OCI-LY3 (cell line): ENCODE data around the gene ELMO1.

ENCODE experiments used
- EZH2phosphoT487 ChIP-seq: fragments of 200-600 bp; shearing (Covaris generic); IDR thresholded peaks from 2 replicates; pipeline ENCODE4 v1.6.1; 2018; ENCODE audit warnings: antibody characterized with exemption, mixed run types, low read depth
- TF ChIP-seq, protein P1 (sequence below): fragments of 200-600, 300-600 bp; sonication (generic); IDR thresholded peaks from 2 replicates; pipeline ENCODE4 v1.5.1; 2014; ENCODE audit warnings: antibody characterized with exemption, low read length, low read depth

- TF ChIP-seq, protein P1, sequence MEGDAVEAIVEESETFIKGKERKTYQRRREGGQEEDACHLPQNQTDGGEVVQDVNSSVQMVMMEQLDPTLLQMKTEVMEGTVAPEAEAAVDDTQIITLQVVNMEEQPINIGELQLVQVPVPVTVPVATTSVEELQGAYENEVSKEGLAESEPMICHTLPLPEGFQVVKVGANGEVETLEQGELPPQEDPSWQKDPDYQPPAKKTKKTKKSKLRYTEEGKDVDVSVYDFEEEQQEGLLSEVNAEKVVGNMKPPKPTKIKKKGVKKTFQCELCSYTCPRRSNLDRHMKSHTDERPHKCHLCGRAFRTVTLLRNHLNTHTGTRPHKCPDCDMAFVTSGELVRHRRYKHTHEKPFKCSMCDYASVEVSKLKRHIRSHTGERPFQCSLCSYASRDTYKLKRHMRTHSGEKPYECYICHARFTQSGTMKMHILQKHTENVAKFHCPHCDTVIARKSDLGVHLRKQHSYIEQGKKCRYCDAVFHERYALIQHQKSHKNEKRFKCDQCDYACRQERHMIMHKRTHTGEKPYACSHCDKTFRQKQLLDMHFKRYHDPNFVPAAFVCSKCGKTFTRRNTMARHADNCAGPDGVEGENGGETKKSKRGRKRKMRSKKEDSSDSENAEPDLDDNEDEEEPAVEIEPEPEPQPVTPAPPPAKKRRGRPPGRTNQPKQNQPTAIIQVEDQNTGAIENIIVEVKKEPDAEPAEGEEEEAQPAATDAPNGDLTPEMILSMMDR = no peak
- TF ChIP-seq EZH2phosphoT487 = no peak
Observed at GRCh38 chr7:37056234-37056912, 392.3 kb downstream of the ELMO1 start.
